ENCODE results near the gene AP1M2.

AP1M2 gene

GRCh38 chr19:10548746-10549276 is 38.3 kb downstream of the AP1M2 start:
- no peaks in the 10 kb centered on the region for H3K27me3 ChIP-seq (ENCODE audit: low read length)
- peaks cover 7% of the 10 kb centered on the region; the same call in 1 of the 2 replicates for H3K79me2 ChIP-seq (ENCODE audit: insufficient read depth, low read length)
- TF ChIP-seq CTCF (IDR thresholded peaks at IDR 0.05; ENCODE audit: insufficient read depth, low read length, poor library complexity, severe bottlenecking) (no peak), EZH2phosphoT487 (conservative IDR thresholded peaks at IDR 0.05; ENCODE audit: low read length) (no peak)

DNA sequence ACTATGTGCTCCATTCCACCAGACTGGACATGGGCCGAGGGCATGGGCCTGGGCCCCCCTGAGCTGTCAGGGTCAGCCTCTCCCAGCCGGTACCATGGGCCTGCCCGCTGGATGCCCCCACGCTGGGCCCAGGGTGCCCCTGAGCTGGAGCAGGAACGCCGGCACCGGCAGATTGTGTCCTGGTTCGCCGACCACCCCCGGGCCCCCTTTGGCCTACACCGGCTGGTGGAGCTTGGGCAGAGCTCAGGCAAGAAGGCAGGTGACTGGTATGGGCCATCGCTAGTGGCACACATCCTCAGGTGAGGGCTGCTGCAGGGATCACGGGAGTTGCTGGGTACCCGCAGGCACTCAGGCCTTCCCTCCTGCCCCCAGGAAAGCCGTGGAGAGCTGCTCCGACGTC is 40.3 kb downstream of the AP1M2 start:
- no peak for TF ChIP-seq EZH2phosphoT487 (conservative IDR thresholded peaks at IDR 0.05; ENCODE audit: low read length)
- no peak for TF ChIP-seq CTCF (IDR thresholded peaks at IDR 0.05; ENCODE audit: insufficient read depth, low read length, poor library complexity, severe bottlenecking)
- Histone ChIP-seq H3K9me2 (replicated peaks; ENCODE audit: insufficient read depth, low read length) (no peaks in the 10 kb centered on the region), H4K20me1 (ENCODE audit: low read depth, low read length) (no peaks in the 10 kb centered on the region), H3K9ac (ENCODE audit: low read length) (no peak overlapping the region), H3F3A (ENCODE audit: insufficient read depth) (peaks cover 10% of the 10 kb centered on the region), H3K9me3 (ENCODE audit: insufficient read depth, low read length) (no peaks in the 10 kb centered on the region), H3K4me3 (ENCODE audit: insufficient read depth, low read length, poor library complexity, severe bottlenecking) (no peak overlapping the region), H3K79me2 (ENCODE audit: insufficient read depth, low read length) (peaks cover 7% of the 10 kb centered on the region; the same call in 1 of the 2 replicates), H3K27me3 (ENCODE audit: low read length) (no peaks in the 10 kb centered on the region), H3K4me2 (ENCODE audit: low read depth, low read length, poor library complexity, severe bottlenecking) (no peak overlapping the region), H2AFZ (ENCODE audit: low read depth, low read length, severe bottlenecking) (no peak overlapping the region), H3K27ac (ENCODE audit: low read depth, low read length) (no peak overlapping the region), H3K36me3 (ENCODE audit: low read length) (no peaks in the 10 kb centered on the region)

More at GRCh38 chr19:10548746-10549276, 38.3 kb downstream of the AP1M2 start:
- peaks cover 3% of the 10 kb centered on the region; the same call in 1 of the 2 replicates for H3K36me3 ChIP-seq (ENCODE audit: low read length)
- H3K27ac ChIP-seq (ENCODE audit: low read depth, low read length), result no peak overlapping the region
- no peak overlapping the region for H3K9ac ChIP-seq (ENCODE audit: low read length)
- H3K9me2 ChIP-seq (replicated peaks; ENCODE audit: insufficient read depth, low read length), result no peaks in the 10 kb centered on the region
- no peak overlapping the region for H3K4me3 ChIP-seq (ENCODE audit: insufficient read depth, low read length, poor library complexity, severe bottlenecking)
- no peaks in the 10 kb centered on the region for H3K9me3 ChIP-seq (ENCODE audit: insufficient read depth, low read length)
- H3K4me2 ChIP-seq (ENCODE audit: low read depth, low read length, poor library complexity, severe bottlenecking), result no peak overlapping the region
- no peak overlapping the region for H2AFZ ChIP-seq (ENCODE audit: low read depth, low read length, severe bottlenecking)
- H3F3A ChIP-seq (ENCODE audit: insufficient read depth), result peaks cover 14% of the 10 kb centered on the region
- H4K20me1 ChIP-seq (ENCODE audit: low read depth, low read length), result no peaks in the 10 kb centered on the region; the same call in 1 of the 2 replicates

GRCh38 chr19:10544753-10545251 is 42.3 kb downstream of the AP1M2 start:
- H3K79me2 ChIP-seq (ENCODE audit: insufficient read depth, low read length), result peaks cover 7% of the 10 kb centered on the region; the same call in 1 of the 2 replicates
- peak overlapping the region; percentile 41; the same call in 1 of the 2 replicates for H3K27ac ChIP-seq (ENCODE audit: low read depth, low read length)
- H3K9me2 ChIP-seq (replicated peaks; ENCODE audit: insufficient read depth, low read length), result no peaks in the 10 kb centered on the region
- H3K4me2 ChIP-seq (ENCODE audit: low read depth, low read length, poor library complexity, severe bottlenecking), result peak overlapping the region; percentile 74
- TF ChIP-seq EZH2phosphoT487 (conservative IDR thresholded peaks at IDR 0.05; ENCODE audit: low read length) (no peak), CTCF (IDR thresholded peaks at IDR 0.05; ENCODE audit: insufficient read depth, low read length, poor library complexity, severe bottlenecking) (no peak)
- H3K9me3 ChIP-seq (ENCODE audit: insufficient read depth, low read length), result no peaks in the 10 kb centered on the region
- H3F3A ChIP-seq (ENCODE audit: insufficient read depth), result peaks cover 10% of the 10 kb centered on the region
- no peaks in the 10 kb centered on the region for H4K20me1 ChIP-seq (ENCODE audit: low read depth, low read length)
- H3K9ac ChIP-seq (ENCODE audit: low read length), result peak overlapping the region; percentile 92
- no peaks in the 10 kb centered on the region for H3K27me3 ChIP-seq (ENCODE audit: low read length)
- H2AFZ ChIP-seq (ENCODE audit: low read depth, low read length, severe bottlenecking), result peak overlapping the region; percentile 90
- no peaks in the 10 kb centered on the region for H3K36me3 ChIP-seq (ENCODE audit: low read length)
- peak overlapping the region; percentile 94 for H3K4me3 ChIP-seq (ENCODE audit: insufficient read depth, low read length, poor library complexity, severe bottlenecking)

All from SU-DHL-6 (cell line).